ENCODE data around the gene NPPA.

- TF ChIP-seq, protein P1, sequence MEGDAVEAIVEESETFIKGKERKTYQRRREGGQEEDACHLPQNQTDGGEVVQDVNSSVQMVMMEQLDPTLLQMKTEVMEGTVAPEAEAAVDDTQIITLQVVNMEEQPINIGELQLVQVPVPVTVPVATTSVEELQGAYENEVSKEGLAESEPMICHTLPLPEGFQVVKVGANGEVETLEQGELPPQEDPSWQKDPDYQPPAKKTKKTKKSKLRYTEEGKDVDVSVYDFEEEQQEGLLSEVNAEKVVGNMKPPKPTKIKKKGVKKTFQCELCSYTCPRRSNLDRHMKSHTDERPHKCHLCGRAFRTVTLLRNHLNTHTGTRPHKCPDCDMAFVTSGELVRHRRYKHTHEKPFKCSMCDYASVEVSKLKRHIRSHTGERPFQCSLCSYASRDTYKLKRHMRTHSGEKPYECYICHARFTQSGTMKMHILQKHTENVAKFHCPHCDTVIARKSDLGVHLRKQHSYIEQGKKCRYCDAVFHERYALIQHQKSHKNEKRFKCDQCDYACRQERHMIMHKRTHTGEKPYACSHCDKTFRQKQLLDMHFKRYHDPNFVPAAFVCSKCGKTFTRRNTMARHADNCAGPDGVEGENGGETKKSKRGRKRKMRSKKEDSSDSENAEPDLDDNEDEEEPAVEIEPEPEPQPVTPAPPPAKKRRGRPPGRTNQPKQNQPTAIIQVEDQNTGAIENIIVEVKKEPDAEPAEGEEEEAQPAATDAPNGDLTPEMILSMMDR (IDR thresholded peaks at IDR 0.05), result no peak
- TF ChIP-seq POLR2A (IDR thresholded peaks at IDR 0.05), result no peak
Measured at GRCh38 chr1:11839727-11840705, 7.6 kb downstream of the NPPA start.
